HG03025 (cell line): Measurements from ENCODE around the gene TCAP.

ENCODE experiments used
- ATAC-seq: cut with Tn5 transposase; IDR thresholded peaks from one replicate; pipeline ENCODE4 v1.9.1; 2021; ENCODE audit warnings: mild to moderate bottlenecking, moderate library complexity; ENCODE audit not compliant: unreplicated experiment, low FRiP score

The TCAP gene

GRCh38 chr17:39665642-39666224, 584 bp downstream of the TCAP start:
- no peak for ATAC-seq

- no peak for ATAC-seq
Observed at GRCh38 chr17:39666231-39666600, 1.1 kb downstream of the TCAP start.

- no peak for ATAC-seq
Observed at GRCh38 chr17:39666601-39667261, 1.6 kb downstream of the TCAP start.

GRCh38 chr17:39667262-39667944, 2.3 kb downstream of the TCAP start:
- ATAC-seq = no peak

GRCh38 chr17:39667945-39668924, 3.1 kb downstream of the TCAP start, which contains the start of gene PNMT:
PNMT (plus strand) TSS chr17:39668453; CDS start chr17:39668476, 23 bp downstream.
- no peak for ATAC-seq

- ATAC-seq = no peak
Observed at GRCh38 chr17:39669897-39670735, 5.0 kb downstream of the TCAP start.

- no peak for ATAC-seq
Observed at GRCh38 chr17:39670746-39671145, 5.6 kb downstream of the TCAP start.

GRCh38 chr17:39671651-39672521, 6.7 kb downstream of the TCAP start:
- no peak for ATAC-seq

GRCh38 chr17:39672522-39673334, 7.6 kb downstream of the TCAP start:
- ATAC-seq = no peak

- ATAC-seq = no peak
Observed at GRCh38 chr17:39673335-39674081, 8.4 kb downstream of the TCAP start.

- no peak for ATAC-seq
Observed at GRCh38 chr17:39674179-39674578, 9.0 kb downstream of the TCAP start.

GRCh38 chr17:39674702-39675389, 9.7 kb downstream of the TCAP start:
- ATAC-seq = no peak

- no peak for ATAC-seq
Observed at GRCh38 chr17:39675390-39676082, 10.4 kb downstream of the TCAP start.

GRCh38 chr17:39676198-39676819, 11.2 kb downstream of the TCAP start:
- ATAC-seq = no peak

GRCh38 chr17:39677072-39677471, 11.9 kb downstream of the TCAP start:
- no peak for ATAC-seq
